ENCODE data around the gene SLC49A4. TPM values are rescaled to one million over a fixed set of nuclear protein-coding genes. Genes with fewer than 3 reads are reported as not detected.

The SLC49A4 gene
- total RNA-seq, 4 donors from 2014 or later: 14.2 to 27.3 (median 20.9) TPM

DNA sequence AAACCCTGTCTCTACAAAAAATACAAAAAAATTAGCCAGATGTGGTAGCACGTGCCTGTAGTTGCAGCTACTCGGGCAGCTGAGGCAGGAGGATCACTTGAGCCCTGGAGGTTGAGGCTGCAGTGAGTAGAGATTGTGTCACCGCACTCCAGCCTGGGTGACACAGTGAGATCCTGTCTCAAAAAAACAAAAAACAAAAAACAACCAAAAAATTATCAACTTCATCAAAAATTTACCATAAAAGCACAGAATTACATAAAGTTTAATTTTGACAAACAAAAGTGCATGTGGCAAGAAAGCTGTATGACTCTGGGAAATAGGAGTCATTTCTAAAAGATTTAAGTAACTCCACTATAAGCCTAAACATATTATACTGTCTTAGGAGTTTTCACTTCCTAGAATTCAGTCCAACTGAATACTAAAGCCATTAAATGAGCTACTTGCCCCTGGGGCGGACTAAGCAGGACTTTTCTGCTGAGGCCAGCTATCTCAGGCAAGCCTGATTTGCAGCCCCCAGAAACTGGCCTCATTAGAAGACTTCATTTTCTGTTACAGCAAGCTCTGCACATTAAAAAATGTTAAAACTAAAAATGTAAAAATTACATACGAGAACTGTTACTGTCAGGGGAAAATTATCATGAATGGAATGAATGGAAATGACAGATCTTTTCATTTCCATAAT lies 24.2 kb upstream of the SLC49A4 start:
- no peak for DNase-seq (ENCODE audit: low spot score in 2 of 2)
- peak overlapping the region in 2 of 4 donors; percentile 1 to 15 for H3K27ac ChIP-seq
- H3K27me3 ChIP-seq: no peaks in the 10 kb centered on the region
- H3K36me3 ChIP-seq: peaks cover 0 to 28% (median 3%) of the 10 kb centered on the region in 3 donors
- no peaks in the 10 kb centered on the region for H3K9me3 ChIP-seq
- 83 to 89% methylated on average over 5 of the region's 5 CpGs for WGBS, 2 donors
- H3K4me3 ChIP-seq: no peak overlapping the region
- H3K4me1 ChIP-seq: peaks cover 0 to 3% (median 0%) of the 10 kb centered on the region in 4 donors
- TF ChIP-seq POLR2A (IDR thresholded peaks at IDR 0.05) (no peak), EP300 (IDR thresholded peaks at IDR 0.05) (no peak)
- TF ChIP-seq, protein P1, sequence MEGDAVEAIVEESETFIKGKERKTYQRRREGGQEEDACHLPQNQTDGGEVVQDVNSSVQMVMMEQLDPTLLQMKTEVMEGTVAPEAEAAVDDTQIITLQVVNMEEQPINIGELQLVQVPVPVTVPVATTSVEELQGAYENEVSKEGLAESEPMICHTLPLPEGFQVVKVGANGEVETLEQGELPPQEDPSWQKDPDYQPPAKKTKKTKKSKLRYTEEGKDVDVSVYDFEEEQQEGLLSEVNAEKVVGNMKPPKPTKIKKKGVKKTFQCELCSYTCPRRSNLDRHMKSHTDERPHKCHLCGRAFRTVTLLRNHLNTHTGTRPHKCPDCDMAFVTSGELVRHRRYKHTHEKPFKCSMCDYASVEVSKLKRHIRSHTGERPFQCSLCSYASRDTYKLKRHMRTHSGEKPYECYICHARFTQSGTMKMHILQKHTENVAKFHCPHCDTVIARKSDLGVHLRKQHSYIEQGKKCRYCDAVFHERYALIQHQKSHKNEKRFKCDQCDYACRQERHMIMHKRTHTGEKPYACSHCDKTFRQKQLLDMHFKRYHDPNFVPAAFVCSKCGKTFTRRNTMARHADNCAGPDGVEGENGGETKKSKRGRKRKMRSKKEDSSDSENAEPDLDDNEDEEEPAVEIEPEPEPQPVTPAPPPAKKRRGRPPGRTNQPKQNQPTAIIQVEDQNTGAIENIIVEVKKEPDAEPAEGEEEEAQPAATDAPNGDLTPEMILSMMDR (IDR thresholded peaks at IDR 0.05): no peak

DNA sequence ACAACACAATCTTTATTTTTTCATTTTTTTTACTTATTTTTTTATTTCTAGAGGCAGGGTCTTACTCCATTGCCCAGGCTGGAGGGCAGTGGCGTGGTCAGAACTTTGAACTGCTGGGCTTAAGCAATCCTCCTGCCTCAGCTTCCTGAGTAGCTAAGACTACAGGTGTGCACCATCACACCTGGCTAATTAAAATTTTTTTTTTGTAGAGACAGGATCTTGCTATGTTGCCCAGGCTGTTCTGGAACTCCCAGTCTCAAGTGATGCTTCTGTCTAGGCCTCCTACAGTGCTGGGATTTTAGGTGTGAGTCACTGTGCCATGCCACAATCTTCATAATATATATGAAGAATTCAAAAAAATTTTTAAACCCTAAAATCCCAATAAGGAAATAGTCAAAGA lies 22.0 kb upstream of the SLC49A4 start:
- TF ChIP-seq POLR2A (IDR thresholded peaks at IDR 0.05): no peak
- TF ChIP-seq, protein P1 (IDR thresholded peaks at IDR 0.05): no peak
- TF ChIP-seq EP300 (IDR thresholded peaks at IDR 0.05): no peak
- no peak for DNase-seq (ENCODE audit: low spot score in 2 of 2)
- H3K9me3 ChIP-seq: no peaks in the 10 kb centered on the region
- H3K4me1 ChIP-seq: no peaks in the 10 kb centered on the region
- H3K27me3 ChIP-seq: no peaks in the 10 kb centered on the region
- H3K27ac ChIP-seq: no peak overlapping the region
- no peak overlapping the region for H3K4me3 ChIP-seq
- H3K36me3 ChIP-seq: peaks cover 0 to 23% (median 3%) of the 10 kb centered on the region in 3 donors
- WGBS, 2 donors: 94 to 97% methylated on average over 1 of the region's 1 CpG

DNA sequence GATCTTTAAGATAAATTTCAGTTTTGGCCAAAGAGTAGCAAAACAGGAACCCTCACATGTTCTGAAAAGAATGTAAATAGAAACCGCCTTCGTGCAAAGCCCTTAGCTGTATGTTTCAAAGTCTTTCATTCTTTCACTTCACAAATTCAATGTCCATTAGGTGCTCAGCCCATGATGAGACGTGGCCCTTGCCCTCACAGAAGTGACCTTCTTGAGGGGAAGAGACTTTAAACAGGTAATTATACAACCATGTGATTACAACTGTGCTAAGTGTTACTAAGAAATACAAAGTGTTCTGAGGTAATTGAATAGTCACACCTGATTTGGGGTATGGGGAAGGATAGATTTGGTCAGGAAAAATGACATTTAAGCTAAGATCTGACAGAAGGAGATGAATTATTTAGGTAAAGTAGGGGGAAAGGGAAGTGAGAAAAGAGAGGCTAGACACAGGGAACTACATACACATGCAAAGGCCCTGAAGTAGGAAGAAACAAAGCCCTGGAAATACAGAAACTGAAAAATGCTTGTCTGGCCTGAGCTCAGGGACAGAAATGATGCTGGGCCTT lies 20.8 kb upstream of the SLC49A4 start:
- 89% methylated on average over 3 of the region's 3 CpGs for WGBS, 2 donors

DNA sequence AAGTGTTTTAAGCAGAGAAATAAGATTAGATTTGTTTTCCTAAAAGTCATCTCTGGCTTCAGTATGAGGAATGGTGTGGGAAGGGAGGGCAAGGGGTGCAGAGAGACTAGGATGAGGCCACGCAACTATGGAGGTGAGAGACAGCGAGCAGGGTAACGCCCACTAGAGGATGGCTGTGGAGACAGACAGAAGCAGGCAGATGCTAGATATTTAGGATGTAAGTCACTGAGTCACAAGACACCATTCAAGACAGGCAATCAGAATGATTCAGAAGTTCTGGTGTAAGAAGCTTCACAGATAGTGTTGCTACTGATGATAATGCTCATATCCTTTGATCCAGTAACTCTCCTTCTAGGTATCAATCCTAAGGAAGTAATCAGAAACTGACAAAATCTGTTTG lies 20.3 kb upstream of the SLC49A4 start:
- 93% methylated on average over 3 of the region's 3 CpGs for WGBS, 2 donors
- Histone ChIP-seq H3K4me1 (no peaks in the 10 kb centered on the region), H3K36me3 (peaks cover 0 to 17% (median 3%) of the 10 kb centered on the region in 3 donors), H3K4me3 (no peak overlapping the region), H3K9me3 (no peaks in the 10 kb centered on the region), H3K27me3 (no peaks in the 10 kb centered on the region), H3K27ac (no peak overlapping the region)
- DNase-seq (ENCODE audit: low spot score in 2 of 2): no peak
- TF ChIP-seq POLR2A (IDR thresholded peaks at IDR 0.05) (no peak), EP300 (IDR thresholded peaks at IDR 0.05) (no peak)
- TF ChIP-seq, protein P1 (IDR thresholded peaks at IDR 0.05): no peak

More for the DNA sequence above, 20.8 kb upstream of the SLC49A4 start:
- Histone ChIP-seq H3K27ac (no peak overlapping the region), H3K9me3 (no peaks in the 10 kb centered on the region), H3K4me3 (no peak overlapping the region), H3K4me1 (no peaks in the 10 kb centered on the region), H3K27me3 (no peaks in the 10 kb centered on the region), H3K36me3 (peaks cover 0 to 17% (median 3%) of the 10 kb centered on the region in 3 donors)
- no peak for DNase-seq (ENCODE audit: low spot score in 2 of 2)
- TF ChIP-seq POLR2A (IDR thresholded peaks at IDR 0.05) (no peak), EP300 (IDR thresholded peaks at IDR 0.05) (peak in 1 of 2 donors; percentile 16)

DNA sequence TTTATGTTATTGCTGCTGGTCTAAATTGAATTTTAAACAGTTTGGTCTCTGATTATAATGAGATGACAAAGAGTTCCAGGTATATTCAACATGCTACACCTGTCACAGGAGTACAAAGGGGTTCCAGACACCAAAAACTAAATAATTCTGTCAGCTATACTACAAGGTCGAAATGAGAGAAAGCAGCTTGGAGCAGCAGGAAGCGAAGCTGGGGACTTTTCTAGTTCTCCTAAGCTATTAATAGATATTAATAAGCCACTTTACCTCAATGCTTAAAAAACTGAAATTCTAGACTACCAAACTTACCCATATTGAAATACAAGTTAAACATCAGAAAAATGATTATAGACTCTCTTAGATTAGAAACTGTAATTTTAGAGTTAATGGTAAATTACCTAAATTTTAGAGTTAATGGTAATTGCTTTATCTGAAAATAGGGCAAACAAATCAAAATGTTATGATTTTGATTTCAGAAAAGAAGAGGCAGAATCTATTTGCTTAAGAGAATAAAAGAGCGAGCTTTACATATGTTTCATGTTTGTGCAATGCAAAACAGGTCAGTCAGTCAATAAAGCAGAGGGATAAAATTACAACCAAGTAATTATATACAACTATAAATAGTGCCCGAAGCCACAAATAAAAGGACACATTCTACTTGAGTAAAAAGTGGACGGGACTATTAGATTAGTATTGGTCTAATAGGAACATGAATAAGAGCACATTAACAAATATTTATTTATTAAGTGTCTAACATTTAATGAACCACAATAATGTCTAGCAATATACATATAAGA lies 18.0 kb upstream of the SLC49A4 start:
- WGBS, 2 donors: 64 to 71% methylated on average over 5 of the region's 5 CpGs
- no peaks in the 10 kb centered on the region for H3K27me3 ChIP-seq
- DNase-seq (ENCODE audit: low spot score in 2 of 2): no peak
- peaks cover 0 to 13% (median 2%) of the 10 kb centered on the region in 3 donors for H3K36me3 ChIP-seq
- H3K4me3 ChIP-seq: no peak overlapping the region
- H3K4me1 ChIP-seq: no peaks in the 10 kb centered on the region
- no peak for TF ChIP-seq EP300 (IDR thresholded peaks at IDR 0.05)
- TF ChIP-seq POLR2A (IDR thresholded peaks at IDR 0.05): no peak
- TF ChIP-seq, protein P1 (IDR thresholded peaks at IDR 0.05): no peak
- H3K27ac ChIP-seq: no peak overlapping the region
- H3K9me3 ChIP-seq: no peaks in the 10 kb centered on the region

All from tibial nerve (tissue), 4 donors.